MM.1S (cell line): Measurements from ENCODE around the gene SCRG1.
A peak's percentile ranks its signal among the peaks of the same experiment; 100 is the strongest.

ENCODE experiments used
- DNase-seq: peaks from one replicate; pipeline ENCODE4 v3.0.0-alpha.2; 2015
- H2AFZ ChIP-seq: fragments of 300-600 bp; sonication (generic); 2 replicates; pipeline ENCODE4 v1.6.0; 2016; ENCODE audit warnings: antibody characterized with exemption, low read length
- H3F3A ChIP-seq: fragments of 300-600 bp; sonication (generic); 2 replicates; pipeline ENCODE4 v1.6.1; 2016; ENCODE audit warnings: mild to moderate bottlenecking, antibody characterized with exemption, low read length, moderate library complexity, mixed read lengths; ENCODE audit not compliant: insufficient read depth
- H3K27ac ChIP-seq: fragments of 300-600 bp; sonication (generic); 2 replicates; pipeline ENCODE4 v1.5.1; 2016; ENCODE audit warnings: mild to moderate bottlenecking, low read length
- H3K27me3 ChIP-seq: fragments of 300-600 bp; sonication (generic); replicated peaks from 2 replicates; pipeline ENCODE4 v1.6.0; 2016; ENCODE audit warnings: low read length; ENCODE audit not compliant: insufficient read depth
- H3K36me3 ChIP-seq: fragments of 300-600 bp; sonication (generic); replicated peaks from 2 replicates; pipeline ENCODE4 v1.6.1; 2016; ENCODE audit warnings: mild to moderate bottlenecking, low read length, mixed read lengths; ENCODE audit not compliant: insufficient read depth
- H3K4me1 ChIP-seq: fragments of 300-600 bp; sonication (generic); 2 replicates; pipeline ENCODE4 v1.6.1; 2016; ENCODE audit warnings: low read length, mixed read lengths
- H3K4me2 ChIP-seq: fragments of 300-600 bp; sonication (generic); 2 replicates; pipeline ENCODE4 v1.6.0; 2016; ENCODE audit warnings: low read depth, low read length
- H3K4me3 ChIP-seq: fragments of 300-600 bp; sonication (generic); 2 replicates; pipeline ENCODE4 v1.5.1; 2016; ENCODE audit warnings: low read length, mixed read lengths
- H3K79me2 ChIP-seq: fragments of 300-600 bp; sonication (generic); 2 replicates; pipeline ENCODE4 v1.6.1; 2016; ENCODE audit warnings: mixed run types, low read length, mixed read lengths
- H3K9ac ChIP-seq: fragments of 300-600 bp; sonication (generic); 2 replicates; pipeline ENCODE4 v1.6.1; 2016; ENCODE audit warnings: low read length, mixed read lengths
- H3K9me2 ChIP-seq: fragments of 300-600 bp; sonication (generic); replicated peaks from 2 replicates; pipeline ENCODE4 v1.6.1; 2016; ENCODE audit warnings: mild to moderate bottlenecking, low read length, mixed read lengths; ENCODE audit not compliant: insufficient read depth
- H3K9me3 ChIP-seq: fragments of 300-600 bp; sonication (generic); replicated peaks from 2 replicates; pipeline ENCODE4 v1.6.1; 2016; ENCODE audit warnings: mild to moderate bottlenecking, low read length, mixed read lengths; ENCODE audit not compliant: insufficient read depth
- H4K20me1 ChIP-seq: fragments of 300-600 bp; sonication (generic); 2 replicates; pipeline ENCODE4 v1.6.1; 2016; ENCODE audit warnings: mild to moderate bottlenecking, low read length, moderate library complexity, mixed read lengths; ENCODE audit not compliant: insufficient read depth
- CTCF ChIP-seq: fragments of 300-600 bp; sonication (generic); IDR thresholded peaks from 2 replicates; pipeline ENCODE4 v1.5.1; 2016; ENCODE audit warnings: antibody characterized with exemption, low read length, mixed read lengths
- EZH2 ChIP-seq: fragments of 300-600 bp; sonication (generic); optimal IDR thresholded peaks from 2 replicates; pipeline ENCODE3; 2017; ENCODE audit warnings: low read depth, mild to moderate bottlenecking, antibody characterized with exemption, low read length, mixed read lengths
- EZH2phosphoT487 ChIP-seq: fragments of 300-600 bp; sonication (generic); IDR thresholded peaks from 2 replicates; pipeline ENCODE4 v1.6.1; 2018; ENCODE audit warnings: antibody characterized with exemption, low read length

Gene SCRG1

DNA sequence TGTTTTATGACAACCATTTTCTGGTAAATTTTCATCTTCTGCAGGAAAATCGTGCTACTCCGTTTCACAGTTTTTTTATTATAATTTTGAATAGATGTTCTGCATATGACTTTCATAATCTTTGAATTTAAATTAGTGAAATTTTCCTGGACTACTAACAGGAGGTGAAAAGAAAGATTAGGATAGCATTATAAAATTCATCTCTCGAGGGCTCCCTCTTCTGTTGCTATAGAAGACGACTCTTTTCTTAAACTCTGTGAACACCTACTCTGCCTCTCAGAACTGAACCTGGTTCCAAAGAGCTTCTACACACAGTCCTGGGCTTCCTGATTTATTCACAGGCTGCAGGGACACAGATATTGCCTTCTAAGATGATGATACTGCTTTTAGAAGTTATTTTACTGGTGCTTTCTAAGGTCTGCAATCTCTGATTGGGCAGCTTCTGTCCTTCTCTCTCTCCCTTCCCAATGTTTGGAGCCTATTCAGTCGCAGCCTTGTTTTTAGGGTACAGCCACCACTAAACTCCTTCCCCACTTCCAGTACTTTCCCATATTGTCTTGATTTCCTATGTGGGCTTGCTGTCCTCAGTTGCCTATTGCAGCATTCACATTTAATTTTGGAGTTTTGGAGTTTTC lies 38.2 kb downstream of the SCRG1 start:
- no peak overlapping the region for H2AFZ ChIP-seq
- H3K36me3 ChIP-seq: no peaks in the 10 kb centered on the region
- no peak overlapping the region for H3K9ac ChIP-seq
- H3K27me3 ChIP-seq: no peaks in the 10 kb centered on the region
- H4K20me1 ChIP-seq: no peaks in the 10 kb centered on the region
- TF ChIP-seq EZH2phosphoT487 (no peak), CTCF (peak; percentile 33)
- no peaks in the 10 kb centered on the region for H3K4me1 ChIP-seq
- H3K4me2 ChIP-seq: no peak overlapping the region
- H3K9me3 ChIP-seq: no peaks in the 10 kb centered on the region
- DNase-seq: peak; percentile 18
- no peaks in the 10 kb centered on the region for H3K9me2 ChIP-seq
- H3K4me3 ChIP-seq: no peak overlapping the region
- no peak overlapping the region for H3K27ac ChIP-seq
- no peaks in the 10 kb centered on the region for H3K79me2 ChIP-seq
- H3F3A ChIP-seq: no peaks in the 10 kb centered on the region

DNA sequence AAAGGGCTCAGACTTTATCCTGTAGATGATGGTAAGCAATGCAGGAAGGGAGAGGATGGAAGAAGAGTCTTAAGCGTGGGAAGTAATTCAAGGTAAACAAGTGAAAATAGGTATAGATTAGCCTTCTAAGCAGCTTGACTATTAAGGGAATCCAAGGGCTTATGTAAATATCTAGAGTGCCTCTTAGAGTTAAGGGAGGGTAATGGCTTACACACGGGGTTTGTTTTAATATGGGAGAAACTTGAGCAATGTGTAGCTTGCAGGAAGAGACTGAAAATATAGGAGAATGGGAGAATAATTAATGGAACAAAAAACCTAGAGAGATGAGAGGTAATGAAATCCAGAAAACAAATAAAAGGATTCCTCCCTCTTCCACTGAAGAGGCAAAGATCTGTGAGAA lies 41.0 kb downstream of the SCRG1 start:
- H3F3A ChIP-seq: no peaks in the 10 kb centered on the region
- H3K9me2 ChIP-seq: no peaks in the 10 kb centered on the region
- H3K27ac ChIP-seq: no peak overlapping the region
- H3K9ac ChIP-seq: no peak overlapping the region
- H3K79me2 ChIP-seq: no peaks in the 10 kb centered on the region
- no peak overlapping the region for H3K4me2 ChIP-seq
- no peak overlapping the region for H2AFZ ChIP-seq
- H3K27me3 ChIP-seq: no peaks in the 10 kb centered on the region
- H4K20me1 ChIP-seq: no peaks in the 10 kb centered on the region
- no peak for TF ChIP-seq EZH2phosphoT487
- TF ChIP-seq CTCF: no peak
- TF ChIP-seq EZH2: no peak
- no peaks in the 10 kb centered on the region for H3K9me3 ChIP-seq
- H3K4me1 ChIP-seq: no peaks in the 10 kb centered on the region
- DNase-seq: no peak
- no peaks in the 10 kb centered on the region for H3K36me3 ChIP-seq
- H3K4me3 ChIP-seq: no peak overlapping the region

DNA sequence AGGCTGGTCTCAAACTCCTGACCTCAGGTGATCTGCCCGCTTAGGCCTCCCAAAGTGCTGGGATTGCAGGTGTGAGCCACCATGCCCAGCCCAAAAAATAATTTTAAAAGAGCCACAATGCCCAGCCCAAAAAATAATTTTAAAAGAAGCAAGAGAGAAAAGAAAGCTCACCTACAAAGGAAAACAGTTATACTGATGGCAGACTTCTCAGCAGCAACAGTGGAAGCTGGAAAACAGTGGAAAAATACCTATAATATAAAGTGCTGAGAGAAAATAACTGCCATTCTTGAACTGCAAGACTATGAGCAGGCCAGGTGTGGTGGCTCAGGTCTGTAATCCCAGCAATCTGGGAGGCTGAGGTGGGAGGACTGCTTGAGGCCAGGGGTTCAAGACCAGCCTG lies 51.4 kb downstream of the SCRG1 start:
- Histone ChIP-seq H3K9me2 (no peaks in the 10 kb centered on the region), H3K9me3 (no peaks in the 10 kb centered on the region), H3K4me1 (no peaks in the 10 kb centered on the region), H3K9ac (no peak overlapping the region), H3K36me3 (no peaks in the 10 kb centered on the region), H3K4me3 (no peak overlapping the region), H4K20me1 (no peaks in the 10 kb centered on the region), H3F3A (no peaks in the 10 kb centered on the region), H2AFZ (no peak overlapping the region), H3K27ac (no peak overlapping the region), H3K27me3 (no peaks in the 10 kb centered on the region), H3K79me2 (no peaks in the 10 kb centered on the region), H3K4me2 (no peak overlapping the region)
- DNase-seq: no peak
- no peak for TF ChIP-seq EZH2

- Histone ChIP-seq H3K79me2 (no peaks in the 10 kb centered on the region), H3K36me3 (no peaks in the 10 kb centered on the region), H3K9ac (no peak overlapping the region), H3K4me2 (no peak overlapping the region), H3K4me1 (no peaks in the 10 kb centered on the region), H3K4me3 (no peak overlapping the region), H4K20me1 (no peaks in the 10 kb centered on the region), H2AFZ (no peak overlapping the region), H3F3A (no peaks in the 10 kb centered on the region), H3K9me2 (no peaks in the 10 kb centered on the region), H3K27me3 (no peaks in the 10 kb centered on the region), H3K27ac (no peak overlapping the region), H3K9me3 (no peaks in the 10 kb centered on the region)
- no peak for DNase-seq
- TF ChIP-seq EZH2 (no peak), EZH2phosphoT487 (no peak), CTCF (no peak)
These were observed 52.8 kb downstream of the SCRG1 start for GRCh38 chr4:173346074-173346473.
